ENCODE data around the gene PARD6G. TPM values are rescaled to one million over a fixed set of nuclear protein-coding genes. Genes with fewer than 3 reads are reported as not detected.

Gene PARD6G, protein sequence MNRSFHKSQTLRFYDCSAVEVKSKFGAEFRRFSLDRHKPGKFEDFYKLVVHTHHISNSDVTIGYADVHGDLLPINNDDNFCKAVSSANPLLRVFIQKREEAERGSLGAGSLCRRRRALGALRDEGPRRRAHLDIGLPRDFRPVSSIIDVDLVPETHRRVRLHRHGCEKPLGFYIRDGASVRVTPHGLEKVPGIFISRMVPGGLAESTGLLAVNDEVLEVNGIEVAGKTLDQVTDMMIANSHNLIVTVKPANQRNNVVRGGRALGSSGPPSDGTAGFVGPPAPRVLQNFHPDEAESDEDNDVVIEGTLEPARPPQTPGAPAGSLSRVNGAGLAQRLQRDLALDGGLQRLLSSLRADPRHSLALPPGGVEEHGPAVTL
- total RNA-seq, result 1 to 10 TPM in 3 of 4 donors, under 1 TPM in 1; 0.65 to 4.1 (median 1.5) TPM

DNA sequence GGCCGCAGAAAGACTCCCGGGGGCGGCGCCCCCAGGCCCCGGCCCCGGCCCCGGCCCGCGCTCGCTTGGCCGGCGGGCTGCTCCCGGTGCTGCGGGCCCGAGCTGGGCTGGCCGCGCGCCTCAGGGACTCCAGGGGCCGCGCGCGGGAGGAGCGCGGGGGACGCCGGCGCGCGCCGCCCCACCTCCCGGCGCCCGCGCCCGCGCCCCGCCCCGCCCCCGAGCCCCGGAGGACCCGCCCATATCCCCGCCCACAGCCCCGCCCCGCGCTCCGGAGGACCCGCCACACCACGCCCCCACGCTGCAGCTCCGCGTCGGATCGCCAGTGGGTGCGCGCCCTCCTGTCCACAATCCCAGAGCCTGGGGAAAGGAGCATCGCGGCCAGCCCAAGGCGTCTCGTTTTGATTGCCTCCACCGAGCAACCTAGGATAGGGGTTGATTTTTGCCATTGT, at the start of gene PARD6G:
Gene PARD6G, minus strand, starts transcription at position 122 of the 449 bp plus-strand sequence. CDS start 166 bp downstream, outside the sequence.
- TF ChIP-seq CTCF (IDR thresholded peaks at IDR 0.05; ENCODE audit: low read depth), result no peak

GRCh38 chr18:80259610-80260009, 12.3 kb upstream of the PARD6G start:
- no peak for TF ChIP-seq CTCF (IDR thresholded peaks at IDR 0.05; ENCODE audit: low read depth)

GRCh38 chr18:80258640-80259039, 11.3 kb upstream of the PARD6G start:
- no peak for TF ChIP-seq CTCF (IDR thresholded peaks at IDR 0.05; ENCODE audit: low read depth)

- TF ChIP-seq CTCF (IDR thresholded peaks at IDR 0.05; ENCODE audit: low read depth), result no peak
Measured at GRCh38 chr18:80254971-80255500, 7.7 kb upstream of the PARD6G start.

DNA sequence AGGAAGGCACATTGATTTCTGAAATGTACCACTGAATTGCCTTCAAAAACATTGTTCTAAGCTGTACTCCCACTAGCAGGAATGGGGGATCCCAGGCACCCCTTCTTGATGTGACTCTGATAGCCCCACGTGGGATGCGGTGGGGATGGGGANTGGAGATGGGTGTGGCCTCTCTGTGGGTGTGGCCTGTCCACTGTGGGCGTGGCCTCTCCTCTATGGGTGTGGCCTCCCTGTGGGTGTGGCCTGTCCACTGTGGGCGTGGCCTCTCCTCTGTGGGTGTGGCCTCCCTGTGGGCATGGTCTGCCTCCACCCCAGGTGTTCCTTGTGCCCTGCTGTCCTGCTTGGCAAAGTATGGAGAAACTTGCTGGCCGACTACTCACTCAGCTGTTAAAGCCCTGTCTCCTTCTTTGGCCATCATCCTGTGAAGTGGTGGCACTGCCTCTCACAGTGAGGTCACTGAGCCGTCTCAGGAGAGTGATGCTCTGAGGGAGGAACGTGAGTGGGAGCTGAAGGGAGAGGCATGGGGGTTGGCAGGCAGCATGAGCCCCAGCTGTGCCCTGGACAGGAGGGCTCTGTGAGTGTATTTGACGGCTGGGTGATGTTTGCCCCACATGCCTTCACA, 6.7 kb upstream of the PARD6G start:
- no peak for TF ChIP-seq CTCF (IDR thresholded peaks at IDR 0.05; ENCODE audit: low read depth)

- TF ChIP-seq CTCF (IDR thresholded peaks at IDR 0.05; ENCODE audit: low read depth), result no peak
Measured at GRCh38 chr18:80253236-80253635, 5.9 kb upstream of the PARD6G start.

DNA sequence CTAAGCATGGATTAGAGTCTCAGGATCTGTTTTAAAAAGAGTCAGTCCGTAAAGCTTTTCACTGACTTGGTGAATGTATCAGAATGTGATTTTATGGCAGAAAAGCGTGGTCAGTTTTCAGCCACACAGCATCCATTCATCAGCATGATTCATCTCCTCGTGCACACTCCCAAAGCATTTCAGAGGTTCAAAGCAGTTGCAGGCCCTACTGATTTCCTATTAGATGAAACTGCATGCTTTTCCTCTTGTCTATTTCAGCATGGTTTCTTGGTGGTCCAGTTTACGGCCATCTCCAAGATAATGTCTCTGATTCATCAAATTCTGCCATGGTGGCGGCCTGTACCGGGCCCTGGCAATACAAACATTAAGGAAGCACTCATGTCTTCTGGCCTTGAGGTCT, 4.8 kb upstream of the PARD6G start:
- no peak for TF ChIP-seq CTCF (IDR thresholded peaks at IDR 0.05; ENCODE audit: low read depth)
